Sigmoid colon (tissue), 4 donors: ENCODE results near the gene SETBP1.

Experiments
- EP300 ChIP-seq, 4 donors: sonication (generic); formaldehyde crosslinking; IDR thresholded peaks; one replicate each; pipeline ENCODE4 v1.6.1; 2017; ENCODE audit warnings: antibody characterized with exemption in 4 of 4
- TF ChIP-seq, protein P1 (sequence below), 4 experiments: fragments of 450-650 bp in 3 of 4; fragments of 200-600 bp in 1 of 4; IDR thresholded peaks; one replicate each; pipeline ENCODE4 v1.5.1; 2016 to 2019; ENCODE audit warnings: antibody characterized with exemption in 4 of 4, mild to moderate bottlenecking in 3 of 4, moderate library complexity in 2 of 4

DNA sequence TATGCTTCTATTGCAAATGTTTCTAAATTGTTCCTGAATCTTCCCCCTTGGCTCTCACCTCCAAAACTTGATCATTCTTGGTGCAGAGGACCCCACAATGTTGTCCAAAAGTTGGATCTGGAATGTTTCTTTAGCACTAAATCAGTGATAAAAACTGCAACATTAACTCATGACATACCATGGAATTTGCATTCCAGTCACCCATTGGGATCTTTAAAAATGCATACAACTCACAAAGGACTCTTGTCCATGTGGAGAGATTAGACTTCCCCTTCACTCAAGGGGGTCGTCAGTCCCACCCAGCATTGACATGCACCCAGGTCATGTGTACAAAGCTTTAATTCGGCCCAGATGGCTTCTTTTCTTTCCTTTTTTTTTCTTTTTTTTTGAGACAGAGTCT lies 169.3 kb downstream of the SETBP1 start:
- TF ChIP-seq, protein P1, sequence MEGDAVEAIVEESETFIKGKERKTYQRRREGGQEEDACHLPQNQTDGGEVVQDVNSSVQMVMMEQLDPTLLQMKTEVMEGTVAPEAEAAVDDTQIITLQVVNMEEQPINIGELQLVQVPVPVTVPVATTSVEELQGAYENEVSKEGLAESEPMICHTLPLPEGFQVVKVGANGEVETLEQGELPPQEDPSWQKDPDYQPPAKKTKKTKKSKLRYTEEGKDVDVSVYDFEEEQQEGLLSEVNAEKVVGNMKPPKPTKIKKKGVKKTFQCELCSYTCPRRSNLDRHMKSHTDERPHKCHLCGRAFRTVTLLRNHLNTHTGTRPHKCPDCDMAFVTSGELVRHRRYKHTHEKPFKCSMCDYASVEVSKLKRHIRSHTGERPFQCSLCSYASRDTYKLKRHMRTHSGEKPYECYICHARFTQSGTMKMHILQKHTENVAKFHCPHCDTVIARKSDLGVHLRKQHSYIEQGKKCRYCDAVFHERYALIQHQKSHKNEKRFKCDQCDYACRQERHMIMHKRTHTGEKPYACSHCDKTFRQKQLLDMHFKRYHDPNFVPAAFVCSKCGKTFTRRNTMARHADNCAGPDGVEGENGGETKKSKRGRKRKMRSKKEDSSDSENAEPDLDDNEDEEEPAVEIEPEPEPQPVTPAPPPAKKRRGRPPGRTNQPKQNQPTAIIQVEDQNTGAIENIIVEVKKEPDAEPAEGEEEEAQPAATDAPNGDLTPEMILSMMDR (IDR thresholded peaks at IDR 0.05): no peak
- TF ChIP-seq EP300 (IDR thresholded peaks at IDR 0.05): no peak
